Endothelial cell of umbilical vein (primary cell): ENCODE measurements around the gene SNAP25. TPM values are rescaled to one million over a fixed set of nuclear protein-coding genes. Genes with fewer than 3 reads are reported as not detected.
A peak's percentile ranks its signal among the peaks of the same experiment; 100 is the strongest.

Experiments
- BruUV-seq: library from RNA; stranded (reverse); fragments of 400-500 nt; replicated peaks from 2 replicates; lab custom pipeline; 2021; lab: Mats Ljungman, UMichigan
- CTCF ChIA-PET: fragments of 300-600, 350-600 bp; sonication (Branson Sonifier 250); formaldehyde crosslinking; loops from one replicate; lab custom pipeline; 2021; ENCODE audit warnings: antibody characterized with exemption, inconsistent platforms; lab: Charles Lee
- POLR2A ChIA-PET: fragments of 300-600, 350-600 bp; sonication (Branson Sonifier 250); formaldehyde crosslinking; loops from one replicate; lab custom pipeline; 2021; ENCODE audit warnings: antibody characterized with exemption, inconsistent platforms; lab: Charles Lee
- DNase-seq: peaks from one replicate; pipeline ENCODE4 v3.0.0-alpha.2; 2011; ENCODE audit warnings: low read depth, low spot score
- FAIRE-seq: peaks from 2 replicates; lab custom pipeline; 2011; peaks lifted over from hg19 to GRCh38; lab: Jason Lieb, UNC
- H2AFZ ChIP-seq: 2 replicates; pipeline ENCODE4 v1.6.0; 2012; ENCODE audit warnings: low read depth, low read length, control low read depth, inconsistent platforms
- H3K27ac ChIP-seq: 2 replicates; pipeline ENCODE4 v1.5.1; 2011; ENCODE audit warnings: low read depth, mild to moderate bottlenecking, control low read depth, low read length, moderate library complexity; ENCODE audit not compliant: insufficient read depth
- H3K27me3 ChIP-seq, 2 experiments: 2 replicates each; pipeline versions ENCODE4 v1.6.0 to v1.6.1; 2011; ENCODE audit warnings: low read length in 2 of 2, mixed read lengths in 1 of 2; ENCODE audit not compliant: control insufficient read depth in 2 of 2, insufficient read depth in 2 of 2
- H3K36me3 ChIP-seq, 2 experiments: 2 replicates in 1 of 2; 3 replicates in 1 of 2; pipeline ENCODE4 v1.5.1; 2011; ENCODE audit warnings: low read length in 2 of 2, mild to moderate bottlenecking in 1 of 2, moderate library complexity in 1 of 2; ENCODE audit not compliant: control insufficient read depth in 2 of 2, insufficient read depth in 2 of 2; ENCODE audit errors: extremely low read depth in 1 of 2
- H3K4me1 ChIP-seq: 3 replicates; pipeline ENCODE4 v1.5.1; 2011; ENCODE audit warnings: mild to moderate bottlenecking, low read length; ENCODE audit not compliant: control insufficient read depth, insufficient read depth; ENCODE audit errors: extremely low read depth
- H3K4me2 ChIP-seq: 2 replicates; pipeline ENCODE4 v1.6.1; 2011; ENCODE audit warnings: low read length, control low read depth, mixed read lengths; ENCODE audit not compliant: insufficient read depth
- H3K4me3 ChIP-seq, 3 experiments: fragments of 200-600 bp in 1 of 3; sonication (generic), shearing (Covaris generic) in 1 of 3; replicated peaks in 1 of 3; 2 replicates each; pipeline ENCODE4 v1.5.1; 2011 to 2016; ENCODE audit warnings: control low read depth in 3 of 3, low read length in 3 of 3, mild to moderate bottlenecking in 2 of 3, inconsistent platforms in 1 of 3, low read depth in 1 of 3, moderate library complexity in 1 of 3; ENCODE audit not compliant: insufficient read depth in 1 of 3
- H3K79me2 ChIP-seq: 2 replicates; pipeline ENCODE4 v1.6.0; 2012; ENCODE audit warnings: low read length, inconsistent platforms; ENCODE audit not compliant: control insufficient read depth, insufficient read depth
- H3K9ac ChIP-seq: replicated peaks from 2 replicates; pipeline ENCODE3; 2011; ENCODE audit warnings: low read length, control low read depth; ENCODE audit not compliant: insufficient read depth; ENCODE audit errors: extremely low read depth
- H3K9me1 ChIP-seq: replicated peaks from 3 replicates; pipeline ENCODE4 v1.6.0; 2011; ENCODE audit warnings: mild to moderate bottlenecking, low read length; ENCODE audit not compliant: control insufficient read depth, insufficient read depth; ENCODE audit errors: extremely low read depth
- H3K9me3 ChIP-seq: replicated peaks from 2 replicates; pipeline ENCODE4 v1.5.1; 2012; ENCODE audit warnings: low read length, inconsistent platforms; ENCODE audit not compliant: control insufficient read depth, insufficient read depth
- H4K20me1 ChIP-seq: replicated peaks from 2 replicates; pipeline ENCODE3; 2011; ENCODE audit warnings: mild to moderate bottlenecking, low read length; ENCODE audit not compliant: control insufficient read depth, insufficient read depth; ENCODE audit errors: extremely low read depth
- EZH2 ChIP-seq: IDR thresholded peaks from 2 replicates; pipeline ENCODE4 v1.6.1; 2012; ENCODE audit warnings: borderline replicate concordance, low read depth, mild to moderate bottlenecking, moderate library complexity, low read length, inconsistent platforms; ENCODE audit not compliant: severe bottlenecking
- GATA2 ChIP-seq: IDR thresholded peaks from 2 replicates; pipeline ENCODE4 v1.7.0; 2011; ENCODE audit warnings: low read depth, mild to moderate bottlenecking, moderate library complexity, mixed read lengths, low read length; ENCODE audit not compliant: insufficient read length, insufficient read depth
- MYC ChIP-seq: IDR thresholded peaks from one replicate; pipeline ENCODE4 v1.6.1; 2011; ENCODE audit warnings: mild to moderate bottlenecking, low read depth, low read length
- POLR2A ChIP-seq: IDR thresholded peaks from 2 replicates; pipeline ENCODE4 v1.6.1; 2012; ENCODE audit warnings: low read depth, mild to moderate bottlenecking, control low read depth, low read length
- dilution Hi-C: fragments of 300-500 bp; cut with MboI; formaldehyde crosslinking; loops from one replicate; pipeline ENCODE4 v1.15.0; 2019; ENCODE audit warnings: low sequenced_read_pairs; ENCODE audit not compliant: extremely low pct_ligation_motif_present
- intact Hi-C: fragments of 100-400 bp; cut with micrococcal nuclease; formaldehyde crosslinking; loops from one replicate; pipeline ENCODE4 v1.10.0; 2022
- polyA plus RNA-seq, 4 experiments: library from polyadenylated mRNA; depleted of rRNA in 3 of 4; stranded (reverse) in 3 of 4; unstranded in 1 of 4; fragments of >200 nt; gene quantifications; 2 replicates each; pipeline versions ENCODE4 v1.2.1 to v1.2.3, GENCODE V29; 2011 to 2012; ENCODE audit warnings: missing spikeins in 1 of 4
- total RNA-seq: library from RNA; stranded (reverse); gene quantifications from 2 replicates; pipeline ENCODE4 v1.2.3, GENCODE V29; 2021
- TF ChIP-seq, protein P1 (sequence below), 2 donors: IDR thresholded peaks; 1 replicate in 1 of 2; 2 replicates in 1 of 2; pipeline ENCODE4 v1.5.1; 2011; ENCODE audit warnings: low read length in 2 of 2, mild to moderate bottlenecking in 2 of 2, moderate library complexity in 2 of 2, control low read depth in 1 of 2, inconsistent platforms in 1 of 2, low read depth in 1 of 2; ENCODE audit not compliant: insufficient read depth in 1 of 2; ENCODE audit errors: extremely low read depth in 1 of 2
- TF ChIP-seq, protein P2 (sequence below): IDR thresholded peaks from 2 replicates; pipeline ENCODE4 v1.6.1; 2011; ENCODE audit not compliant: insufficient read depth, insufficient read length

Gene SNAP25
- total and polyA plus RNA-seq, 2 donors (not counting 3 experiments of a cell fraction or from before 2014, with no cell fraction given): 3.9 to 4.4 TPM

DNA sequence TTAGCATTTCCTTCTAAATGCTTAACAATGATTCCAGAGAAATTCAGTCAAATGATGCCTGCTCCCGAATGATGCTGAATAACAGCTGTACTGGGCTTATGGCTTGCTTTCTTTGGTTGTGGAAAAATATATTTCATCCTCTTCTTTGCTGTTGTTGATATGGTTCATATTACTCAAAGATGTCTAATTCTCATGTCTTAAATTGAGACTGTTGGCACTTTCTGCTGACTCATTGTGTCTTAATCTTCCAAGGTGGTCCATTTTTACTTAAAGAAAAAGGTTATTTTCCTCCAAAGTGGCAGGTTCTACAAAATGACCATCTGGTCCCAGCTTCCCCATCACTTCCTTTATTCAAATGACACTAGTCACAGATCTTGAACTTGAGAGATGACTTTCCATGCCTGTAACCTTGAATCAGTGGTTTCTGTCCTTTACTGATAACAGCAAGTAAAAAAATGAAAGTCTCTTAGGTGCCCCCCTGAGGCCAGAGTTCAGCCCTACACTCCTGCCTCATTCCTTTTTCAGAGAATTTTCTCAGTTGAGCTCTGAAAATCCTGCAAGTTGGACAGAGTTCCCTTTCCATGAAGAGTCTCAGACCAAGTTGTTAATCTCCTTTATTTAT lies 6.9 kb downstream of the SNAP25 start:
- dilution Hi-C loops: no loop called here
- Histone ChIP-seq H4K20me1 (no peaks in the 10 kb centered on the region), H3K4me1 (no peaks in the 10 kb centered on the region), H3K4me2 (no peak overlapping the region), H3K27me3 (peaks cover 1 to 3% of the 10 kb centered on the region in 2 experiments), H3K4me3 (no peak overlapping the region), H3K9me3 (no peaks in the 10 kb centered on the region), H2AFZ (no peak overlapping the region), H3K9ac (no peak overlapping the region), H3K36me3 (no peaks in the 10 kb centered on the region), H3K27ac (no peak overlapping the region), H3K79me2 (no peaks in the 10 kb centered on the region), H3K9me1 (no peaks in the 10 kb centered on the region)
- DNase-seq (no peak), FAIRE-seq (peak; percentile 21)
- TF ChIP-seq GATA2 (no peak), EZH2 (no peak), MYC (no peak), POLR2A (no peak)
- TF ChIP-seq, protein P1, sequence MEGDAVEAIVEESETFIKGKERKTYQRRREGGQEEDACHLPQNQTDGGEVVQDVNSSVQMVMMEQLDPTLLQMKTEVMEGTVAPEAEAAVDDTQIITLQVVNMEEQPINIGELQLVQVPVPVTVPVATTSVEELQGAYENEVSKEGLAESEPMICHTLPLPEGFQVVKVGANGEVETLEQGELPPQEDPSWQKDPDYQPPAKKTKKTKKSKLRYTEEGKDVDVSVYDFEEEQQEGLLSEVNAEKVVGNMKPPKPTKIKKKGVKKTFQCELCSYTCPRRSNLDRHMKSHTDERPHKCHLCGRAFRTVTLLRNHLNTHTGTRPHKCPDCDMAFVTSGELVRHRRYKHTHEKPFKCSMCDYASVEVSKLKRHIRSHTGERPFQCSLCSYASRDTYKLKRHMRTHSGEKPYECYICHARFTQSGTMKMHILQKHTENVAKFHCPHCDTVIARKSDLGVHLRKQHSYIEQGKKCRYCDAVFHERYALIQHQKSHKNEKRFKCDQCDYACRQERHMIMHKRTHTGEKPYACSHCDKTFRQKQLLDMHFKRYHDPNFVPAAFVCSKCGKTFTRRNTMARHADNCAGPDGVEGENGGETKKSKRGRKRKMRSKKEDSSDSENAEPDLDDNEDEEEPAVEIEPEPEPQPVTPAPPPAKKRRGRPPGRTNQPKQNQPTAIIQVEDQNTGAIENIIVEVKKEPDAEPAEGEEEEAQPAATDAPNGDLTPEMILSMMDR (IDR thresholded peaks at IDR 0.05; ENCODE audit: extremely low read depth in 1 of 2, insufficient read depth in 1 of 2, low read depth in 1 of 2, low read length in 2 of 2): no peak
- TF ChIP-seq, protein P2, sequence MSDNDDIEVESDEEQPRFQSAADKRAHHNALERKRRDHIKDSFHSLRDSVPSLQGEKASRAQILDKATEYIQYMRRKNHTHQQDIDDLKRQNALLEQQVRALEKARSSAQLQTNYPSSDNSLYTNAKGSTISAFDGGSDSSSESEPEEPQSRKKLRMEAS: no peak
- POLR2A ChIA-PET: no interaction called here
- BruUV-seq: no TSS peak
- intact Hi-C loops: no loop called here
- CTCF ChIA-PET: interaction anchor here (0.6 to 2.1 kb wide), 6 partner anchors 14 to 605 kb away, joined by 3 to 8 read pairs (median 4); no protein-coding TSS in a partner anchor
